K562 (cell line): ENCODE results near the gene CLASP2.

Source experiments
- CTCF ChIP-seq, 3 experiments: IDR thresholded peaks in 2 of 3; conservative IDR thresholded peaks in 1 of 3; 2 replicates each; pipeline ENCODE4 v1.5.1; 2011 to 2012; ENCODE audit warnings: low read length in 3 of 3, mild to moderate bottlenecking in 3 of 3, control low read depth in 2 of 3, improper control_type of control experiment in 1 of 3, inconsistent platforms in 1 of 3, low read depth in 1 of 3, mixed read lengths in 1 of 3, moderate library complexity in 1 of 3; ENCODE audit not compliant: insufficient read depth in 2 of 3
- UBTF ChIP-seq, 2 experiments: IDR thresholded peaks; 2 replicates each; pipeline ENCODE4 v1.6.1; 2012; ENCODE audit warnings: improper control_type of control experiment in 2 of 2, low read depth in 2 of 2, low read length in 2 of 2, borderline replicate concordance in 1 of 2
- ZHX1 ChIP-seq: fragments of 150-350 bp; conservative IDR thresholded peaks from 2 replicates; pipeline ENCODE4 v1.6.1; 2014; ENCODE audit warnings: low read length

GRCh38 chr3:33650495-33650894, 67.6 kb downstream of the CLASP2 start:
- TF ChIP-seq UBTF (IDR thresholded peaks at IDR 0.05; ENCODE audit: borderline replicate concordance in 1 of 2, low read depth in 2 of 2, low read length in 2 of 2) (no peak), CTCF (IDR thresholded peaks at IDR 0.05 in 2 of 3, conservative IDR thresholded peaks at IDR 0.05 in 1 of 3; ENCODE audit: insufficient read depth in 2 of 3, low read depth in 1 of 3, low read length in 3 of 3) (no peak), ZHX1 (no peak)
